ENCODE data around the gene KRTAP5-11.
"Not testable (repeated sequence)": the region's sequence is repeated elsewhere in the genome, so short reads cannot be mapped to it uniquely, and the experiment has no call there.

The KRTAP5-11 gene

DNA sequence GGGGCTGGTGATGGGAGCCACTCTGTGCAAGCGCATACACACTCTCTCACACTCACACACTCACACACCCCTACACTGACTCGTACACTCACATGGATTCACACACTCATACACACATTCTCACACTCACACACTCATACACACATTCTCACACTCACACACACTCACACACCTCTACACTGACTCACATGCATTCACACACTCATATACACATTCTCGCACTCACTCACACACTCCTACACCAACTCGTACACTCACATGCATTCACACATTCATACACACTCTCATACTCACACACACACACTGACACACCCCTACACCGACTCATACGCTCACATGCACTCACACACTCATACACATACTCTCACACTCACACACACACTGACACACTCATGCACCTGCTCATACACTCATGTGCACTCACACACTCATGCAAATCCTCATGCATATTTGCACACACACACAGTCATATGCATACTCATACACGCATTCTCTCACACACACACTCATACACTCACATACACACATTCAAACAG is 5.1 kb downstream of the KRTAP5-11 start:
- Histone ChIP-seq H3K4me3 (ENCODE audit: low read length, poor library complexity, severe bottlenecking) (no peak overlapping the region), H3K4me2 (ENCODE audit: low read depth, low read length, poor library complexity, severe bottlenecking) (no peak overlapping the region)

DNA sequence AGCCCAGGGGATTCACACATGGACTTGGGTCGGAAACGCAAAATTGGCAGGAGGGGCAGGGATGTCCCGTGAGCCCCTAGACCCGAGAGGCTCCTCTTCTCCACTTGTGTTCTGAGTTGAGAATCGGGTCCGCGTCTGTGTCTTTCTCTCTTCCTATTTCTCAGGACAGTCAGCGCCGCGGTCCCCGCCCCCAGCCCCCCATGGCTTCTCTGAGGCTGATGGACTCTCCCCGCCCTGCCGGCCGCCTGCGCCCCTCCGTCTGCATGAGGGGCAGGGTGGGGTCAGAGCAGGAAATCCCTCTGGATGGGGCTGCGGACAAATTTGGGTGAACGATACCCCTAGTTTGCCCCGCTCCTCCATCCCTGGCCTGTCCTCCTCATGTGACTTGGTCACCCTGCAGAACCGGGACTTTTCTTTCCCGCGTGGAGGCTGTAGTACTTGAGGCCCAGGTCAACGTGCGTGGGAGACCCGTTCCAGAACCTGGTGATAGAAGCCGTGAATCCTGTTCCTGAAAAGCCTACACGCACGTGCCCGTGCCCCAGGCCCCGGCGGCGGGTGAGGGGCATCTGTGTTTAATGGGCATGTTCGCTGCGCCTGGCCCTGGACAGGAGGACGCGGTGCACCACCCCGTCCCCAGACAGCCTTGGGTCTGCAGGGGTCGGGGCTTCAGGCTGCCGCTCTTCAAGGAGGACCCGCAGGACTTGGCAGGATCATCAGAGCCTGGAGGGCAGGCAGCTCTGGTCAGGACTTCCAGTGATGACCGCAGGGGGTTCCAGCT is 5.8 kb downstream of the KRTAP5-11 start:
- H3K9me2 ChIP-seq (replicated peaks; ENCODE audit: low read depth, low read length); H3K36me3 ChIP-seq (ENCODE audit: insufficient read depth, low read length); H2AFZ ChIP-seq (ENCODE audit: low read length); H3K27me3 ChIP-seq (ENCODE audit: insufficient read depth, low read length, poor library complexity, severe bottlenecking); H3K9ac ChIP-seq (ENCODE audit: low read depth, low read length, poor library complexity, severe bottlenecking); H4K20me1 ChIP-seq (ENCODE audit: insufficient read depth, low read length, poor library complexity, severe bottlenecking); H3K79me2 ChIP-seq (ENCODE audit: insufficient read depth, low read length); H3F3A ChIP-seq (ENCODE audit: low read depth); H3K4me3 ChIP-seq (ENCODE audit: low read length, poor library complexity, severe bottlenecking); H3K4me2 ChIP-seq (ENCODE audit: low read depth, low read length, poor library complexity, severe bottlenecking); H3K4me1 ChIP-seq (ENCODE audit: insufficient read depth, low read length, poor library complexity, severe bottlenecking); H3K9me3 ChIP-seq (ENCODE audit: insufficient read depth, low read depth, low read length): not testable (repeated sequence)

More for the DNA sequence above, 5.1 kb downstream of the KRTAP5-11 start:
- no peaks in the 10 kb centered on the region for H3K27me3 ChIP-seq (ENCODE audit: insufficient read depth, low read length, poor library complexity, severe bottlenecking)
- no peaks in the 10 kb centered on the region for H3K9me3 ChIP-seq (ENCODE audit: insufficient read depth, low read depth, low read length)
- H3K36me3 ChIP-seq (ENCODE audit: insufficient read depth, low read length) = no peaks in the 10 kb centered on the region
- TF ChIP-seq EZH2phosphoT487 (IDR thresholded peaks at IDR 0.05; ENCODE audit: borderline replicate concordance) (no peak), CTCF (conservative IDR thresholded peaks at IDR 0.05; ENCODE audit: low read length) (no peak)
- no peaks in the 10 kb centered on the region for H3K9me2 ChIP-seq (replicated peaks; ENCODE audit: low read depth, low read length)
- H3K4me1 ChIP-seq (ENCODE audit: insufficient read depth, low read length, poor library complexity, severe bottlenecking) = peaks cover 4% of the 10 kb centered on the region
- no peaks in the 10 kb centered on the region for H3K79me2 ChIP-seq (ENCODE audit: insufficient read depth, low read length)
- H2AFZ ChIP-seq (ENCODE audit: low read length) = no peak overlapping the region
- H3F3A ChIP-seq (ENCODE audit: low read depth) = no peaks in the 10 kb centered on the region
- H3K9ac ChIP-seq (ENCODE audit: low read depth, low read length, poor library complexity, severe bottlenecking) = no peak overlapping the region
- no peaks in the 10 kb centered on the region for H4K20me1 ChIP-seq (ENCODE audit: insufficient read depth, low read length, poor library complexity, severe bottlenecking)

GRCh38 chr11:71575723-71576424 is 6.8 kb downstream of the KRTAP5-11 start:
- Histone ChIP-seq H3K4me3 (ENCODE audit: low read length, poor library complexity, severe bottlenecking) (no peak overlapping the region), H3K27me3 (ENCODE audit: insufficient read depth, low read length, poor library complexity, severe bottlenecking) (no peaks in the 10 kb centered on the region), H3F3A (ENCODE audit: low read depth) (no peaks in the 10 kb centered on the region), H3K9me2 (replicated peaks; ENCODE audit: low read depth, low read length) (no peaks in the 10 kb centered on the region), H3K9ac (ENCODE audit: low read depth, low read length, poor library complexity, severe bottlenecking) (no peak overlapping the region), H3K36me3 (ENCODE audit: insufficient read depth, low read length) (no peaks in the 10 kb centered on the region), H3K4me2 (ENCODE audit: low read depth, low read length, poor library complexity, severe bottlenecking) (no peak overlapping the region), H3K4me1 (ENCODE audit: insufficient read depth, low read length, poor library complexity, severe bottlenecking) (peaks cover 4% of the 10 kb centered on the region), H2AFZ (ENCODE audit: low read length) (no peak overlapping the region), H4K20me1 (ENCODE audit: insufficient read depth, low read length, poor library complexity, severe bottlenecking) (no peaks in the 10 kb centered on the region), H3K9me3 (ENCODE audit: insufficient read depth, low read depth, low read length) (no peaks in the 10 kb centered on the region), H3K79me2 (ENCODE audit: insufficient read depth, low read length) (no peaks in the 10 kb centered on the region)
- no peak for TF ChIP-seq EZH2phosphoT487 (IDR thresholded peaks at IDR 0.05; ENCODE audit: borderline replicate concordance)
- no peak for TF ChIP-seq CTCF (conservative IDR thresholded peaks at IDR 0.05; ENCODE audit: low read length)

Measured in Loucy (cell line).